MG63 (cell line): ENCODE data around the gene CDC45. TPM values are rescaled to one million over a fixed set of nuclear protein-coding genes. Genes with fewer than 3 reads are reported as not detected.
A peak's percentile ranks its signal among the peaks of the same experiment; 100 is the strongest.

Source experiments
- DNase-seq: peaks from one replicate; pipeline ENCODE4 v3.0.0-alpha.2; 2020
- H3K27me3 ChIP-seq: fragments of 250-450 bp; sonication (Bioruptor Pico); 2 replicates; pipeline ENCODE4 v1.5.1; 2020; ENCODE audit warnings: mild to moderate bottlenecking, moderate library complexity
- H3K36me3 ChIP-seq: fragments of 250-450 bp; sonication (Bioruptor Pico); 2 replicates; pipeline ENCODE4 v1.5.1; 2020; ENCODE audit warnings: mild to moderate bottlenecking, moderate library complexity
- H3K4me3 ChIP-seq: fragments of 250-450 bp; sonication (Bioruptor Pico); 2 replicates; pipeline ENCODE4 v1.5.1; 2020; ENCODE audit warnings: mild to moderate bottlenecking, moderate library complexity
- H3K9me3 ChIP-seq: fragments of 250-450 bp; sonication (Bioruptor Pico); 2 replicates; pipeline ENCODE4 v1.5.1; 2020; ENCODE audit warnings: mild to moderate bottlenecking, moderate library complexity
- total RNA-seq: library from RNA; depleted of rRNA; stranded (reverse); fragments of >200 nt; shearing (Covaris generic); gene quantifications from 2 replicates; pipeline ENCODE4 v1.2.3, GENCODE V29; 2014; ENCODE audit warnings: low replicate concordance; rRNA removed

The CDC45 gene
- total RNA-seq, 1 experiment from 2014 or later: 81.8 TPM

GRCh38 chr22:19568337-19569275 is 88.9 kb downstream of the CDC45 start:
- H3K27me3 ChIP-seq: 0 out of 2 replicates have a peak, but pooled peaks cover 2% of the 10 kb centered on the region
- peak; percentile 82 for DNase-seq
- H3K9me3 ChIP-seq: no peaks in the 10 kb centered on the region
- H3K36me3 ChIP-seq: no peaks in the 10 kb centered on the region
- no peak overlapping the region for H3K4me3 ChIP-seq

- H3K36me3 ChIP-seq: no peaks in the 10 kb centered on the region
- no peak for DNase-seq
- H3K9me3 ChIP-seq: no peaks in the 10 kb centered on the region
- 0 out of 2 replicates have a peak, but pooled peaks cover 2% of the 10 kb centered on the region for H3K27me3 ChIP-seq
- H3K4me3 ChIP-seq: no peak overlapping the region
These were observed 89.5 kb downstream of the CDC45 start for GRCh38 chr22:19569276-19569640.

- Histone ChIP-seq H3K36me3 (no peaks in the 10 kb centered on the region), H3K27me3 (0 out of 2 replicates have a peak, but pooled peaks cover 2% of the 10 kb centered on the region), H3K4me3 (no peak overlapping the region), H3K9me3 (no peaks in the 10 kb centered on the region)
- no peak for DNase-seq
These were observed 90.3 kb downstream of the CDC45 start for GRCh38 chr22:19569976-19570375.

Other genes starting within 250 kb of the CDC45 start
- 0.62 and 1.5 TPM in 2 replicates for gene CLTCL1, start 188.2 kb upstream of the CDC45 start, total RNA-seq
- gene HIRA, start 48.2 kb upstream of the CDC45 start, total RNA-seq: 19.8 and 22.1 TPM in 2 replicates
- gene MRPL40, start 47.4 kb upstream of the CDC45 start, total RNA-seq: 56.2 and 80.2 TPM in 2 replicates
- gene C22orf39, start 32.2 kb upstream of the CDC45 start, total RNA-seq: 33.0 and 38.7 TPM in 2 replicates
- 128 and 161 TPM in 2 replicates for gene UFD1, start 727 bp upstream of the CDC45 start, total RNA-seq
- gene CLDN5, start 44.5 kb downstream of the CDC45 start, total RNA-seq: not detected in 2 replicates
- gene SEPTIN5, start 234.6 kb downstream of the CDC45 start, total RNA-seq: 18.9 and 30.7 TPM in 2 replicates
- 3.5 and 15.9 TPM in 2 replicates for gene GP1BB, start 243.6 kb downstream of the CDC45 start, total RNA-seq